ENCODE data around the gene SRF.

The SRF gene

GRCh38 chr6:43127877-43128276 is 43.2 kb upstream of the SRF start:
- no peak for TF ChIP-seq CTCF (IDR thresholded peaks at IDR 0.05)

GRCh38 chr6:43128926-43129325 is 42.1 kb upstream of the SRF start:
- no peak for TF ChIP-seq CTCF (IDR thresholded peaks at IDR 0.05)

- peak; percentile 56 for TF ChIP-seq CTCF (IDR thresholded peaks at IDR 0.05)
Measured at GRCh38 chr6:43129434-43130194, 41.5 kb upstream of the SRF start.

GRCh38 chr6:43130429-43130828 is 40.6 kb upstream of the SRF start:
- no peak for TF ChIP-seq CTCF (IDR thresholded peaks at IDR 0.05)

GRCh38 chr6:43138267-43138666 is 32.8 kb upstream of the SRF start:
- no peak for TF ChIP-seq CTCF (IDR thresholded peaks at IDR 0.05)

- no peak for TF ChIP-seq CTCF (IDR thresholded peaks at IDR 0.05)
Measured at GRCh38 chr6:43141644-43142043, 29.4 kb upstream of the SRF start.

GRCh38 chr6:43142101-43142500 is 29.0 kb upstream of the SRF start:
- TF ChIP-seq CTCF (IDR thresholded peaks at IDR 0.05) = no peak

Data from LNCAP (cell line).